Aorta (tissue), 5 donors: ENCODE data around the gene CH25H. TPM values are rescaled to one million over a fixed set of nuclear protein-coding genes. Genes with fewer than 3 reads are reported as not detected.

Source experiments
- ATAC-seq: fragments of 200-7000 bp; cut with Tn5 transposase; one replicate; pipeline ENCODE4 v1.9.1; 2022; ENCODE audit warnings: moderate library complexity; ENCODE audit not compliant: low FRiP score
- DNase-seq, 2 donors: peaks; one replicate each; pipeline ENCODE4 v3.0.0-alpha.2; 2020
- H3K27ac ChIP-seq, 2 donors: one replicate each; pipeline ENCODE4 v1.5.1; 2013; ENCODE audit warnings: low read length in 2 of 2, mild to moderate bottlenecking in 2 of 2, moderate library complexity in 2 of 2, control low read depth in 1 of 2, inconsistent platforms in 1 of 2, low read depth in 1 of 2
- H3K27me3 ChIP-seq, 2 donors: one replicate each; pipeline ENCODE4 v1.6.1; 2013; ENCODE audit warnings: control low read depth in 1 of 2, low read length in 1 of 2, mild to moderate bottlenecking in 1 of 2, moderate library complexity in 1 of 2; ENCODE audit not compliant: insufficient read depth in 2 of 2, control insufficient read depth in 1 of 2
- H3K36me3 ChIP-seq, 2 donors: one replicate each; pipeline ENCODE4 v1.6.1; 2013; ENCODE audit warnings: control low read depth in 1 of 2, low read length in 1 of 2, mild to moderate bottlenecking in 1 of 2; ENCODE audit not compliant: insufficient read depth in 2 of 2, control insufficient read depth in 1 of 2
- H3K4me1 ChIP-seq, 2 donors: one replicate each; pipeline ENCODE4 v1.6.1; 2013; ENCODE audit warnings: low read length in 2 of 2, control low read depth in 1 of 2, mild to moderate bottlenecking in 1 of 2, moderate library complexity in 1 of 2; ENCODE audit not compliant: insufficient read depth in 2 of 2, control insufficient read depth in 1 of 2
- H3K4me3 ChIP-seq, 2 donors: one replicate each; pipeline ENCODE4 v1.5.1; 2013; ENCODE audit warnings: low read length in 2 of 2, control low read depth in 1 of 2, mild to moderate bottlenecking in 1 of 2
- H3K9me3 ChIP-seq: one replicate; pipeline ENCODE4 v1.6.1; 2013; ENCODE audit warnings: mild to moderate bottlenecking, low read length; ENCODE audit not compliant: control insufficient read depth
- WGBS, 2 donors: extraction: QIAGEN DNeasy Blood & Tissue Kit; methylation state at CpG; one replicate each; pipeline ENCODE4 v1.1.7; 2013; 5-methylcytosine and 5-hydroxymethylcytosine counted together
- intact Hi-C, 2 donors: fragments of 100-400 bp; cut with DNase I; formaldehyde crosslinking; loops; one replicate each; pipeline versions ENCODE4 v1.14.2 to v1.15.0; 2022
- polyA plus RNA-seq, 2 donors: library from polyadenylated mRNA; stranded (reverse); fragments of 200-250 nt; gene quantifications; one replicate each; pipeline ENCODE4 v1.2.3, GENCODE V29; 2013
- total RNA-seq, 2 donors: library from RNA; stranded (reverse); fragmentation: NEBNext Ultra II Directional; extraction: Animal tissue kit (Norgen Biotek cat#: 25700); gene quantifications; one replicate each; pipeline ENCODE4 v1.2.1, GENCODE V29; 2021
- donor health status: healthy with polysubstance abuse.
- donor health status: Bipolar disorder and iron deficiency.
- donor health status: DM: no; HTN: no; CAD: no.
- donor health status: DM: no; HTN: no; CAD: no.
- donor health status: DM: yes; HTN: yes; CAD: no.

Gene CH25H
- total and polyA plus RNA-seq, 4 donors, result 1.0 to 2.4 (median 1.7) TPM; not detected in 1

- intact Hi-C loops, result no loop called here
- ATAC-seq, result no peak
- no peaks in the 10 kb centered on the region for H3K27me3 ChIP-seq
Observed at GRCh38 chr10:89159761-89160160, 47.4 kb downstream of the CH25H start.

GRCh38 chr10:89159316-89159715 lies 47.8 kb downstream of the CH25H start:
- H3K27me3 ChIP-seq, result no peaks in the 10 kb centered on the region
- peaks cover 1% of the 10 kb centered on the region for H3K9me3 ChIP-seq
- no peaks in the 10 kb centered on the region for H3K36me3 ChIP-seq
- intact Hi-C loops, result no loop called here
- ATAC-seq (no peak), DNase-seq (no peak)
- no peaks in the 10 kb centered on the region for H3K4me1 ChIP-seq
- H3K4me3 ChIP-seq, result no peak overlapping the region
- H3K27ac ChIP-seq, result no peak overlapping the region

More at GRCh38 chr10:89159761-89160160, 47.4 kb downstream of the CH25H start:
- peaks cover 1% of the 10 kb centered on the region for H3K9me3 ChIP-seq
- DNase-seq, result no peak
- no peak overlapping the region for H3K4me3 ChIP-seq
- no peaks in the 10 kb centered on the region for H3K36me3 ChIP-seq
- no peak overlapping the region for H3K27ac ChIP-seq
- WGBS, 2 donors, result 75 to 78% methylated on average over 1 of the region's 1 CpG
- no peaks in the 10 kb centered on the region for H3K4me1 ChIP-seq

DNA sequence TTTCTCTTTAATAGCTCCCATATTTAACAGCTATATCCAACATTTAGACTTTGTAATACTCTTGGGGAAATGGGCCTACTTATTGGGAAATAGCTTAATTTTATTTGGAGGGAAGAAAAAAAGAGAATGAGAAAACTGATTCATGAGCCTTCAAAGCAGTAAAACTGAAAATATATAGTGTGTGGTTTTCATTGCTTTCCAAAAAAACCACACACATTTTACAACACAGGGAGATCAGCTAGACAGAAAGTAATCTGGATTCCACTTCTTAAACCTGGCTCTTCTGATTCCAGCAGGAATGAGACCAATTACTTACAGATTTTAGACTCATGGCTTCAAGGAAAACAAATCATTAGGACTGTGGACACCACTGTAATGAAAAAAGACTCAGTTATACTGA lies 48.7 kb downstream of the CH25H start:
- no peaks in the 10 kb centered on the region for H3K36me3 ChIP-seq
- intact Hi-C loops, result no loop called here
- DNase-seq (no peak), ATAC-seq (peak; percentile 19)
- H3K4me1 ChIP-seq, result no peaks in the 10 kb centered on the region
- no peaks in the 10 kb centered on the region for H3K27me3 ChIP-seq
- no peak overlapping the region for H3K4me3 ChIP-seq
- H3K9me3 ChIP-seq, result no peaks in the 10 kb centered on the region
- no peak overlapping the region for H3K27ac ChIP-seq

DNA sequence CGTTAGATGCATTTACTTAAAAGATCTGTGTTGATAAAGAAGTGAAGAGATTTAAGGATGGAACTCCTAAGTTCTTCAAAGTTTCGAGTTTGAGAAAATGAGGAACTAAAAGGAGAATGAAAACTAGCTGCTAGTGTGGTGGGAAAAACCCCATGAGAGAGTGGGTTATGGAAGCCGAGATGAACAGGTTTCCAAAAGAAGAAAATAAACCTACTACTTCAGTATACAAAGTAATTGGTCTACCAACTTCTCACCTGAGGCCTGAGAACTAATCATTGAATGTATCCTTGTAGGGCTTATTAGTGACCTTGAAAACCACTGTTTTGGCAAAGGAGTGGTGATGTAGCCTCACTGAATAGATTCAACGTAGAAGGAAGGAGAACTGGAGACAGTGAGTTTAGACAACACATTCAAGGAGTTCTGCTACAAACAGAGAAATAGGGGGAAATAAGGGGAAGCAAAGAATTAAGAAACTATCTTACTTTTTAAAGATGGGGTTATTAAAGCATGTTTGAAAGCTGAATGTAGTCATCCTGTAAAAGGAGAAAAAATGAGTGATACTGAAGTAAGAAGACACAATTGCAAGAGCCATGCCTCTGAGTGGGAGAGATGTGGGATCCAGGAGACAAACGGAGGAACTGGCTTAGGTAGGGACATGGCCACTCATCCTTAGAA lies 50.8 kb downstream of the CH25H start:
- H3K27ac ChIP-seq, result no peak overlapping the region
- H3K27me3 ChIP-seq, result no peaks in the 10 kb centered on the region
- H3K4me1 ChIP-seq, result no peaks in the 10 kb centered on the region
- H3K9me3 ChIP-seq, result no peaks in the 10 kb centered on the region
- no peaks in the 10 kb centered on the region for H3K36me3 ChIP-seq
- intact Hi-C loops, result no loop called here
- ATAC-seq, result no peak
- no peak overlapping the region for H3K4me3 ChIP-seq
- DNase-seq, result no peak
- 80 to 82% methylated on average over 5 of the region's 5 CpGs for WGBS, 2 donors

Other genes starting within 250 kb of the CH25H start
- 10 to 100 TPM; 27.4 to 28.5 TPM for gene FAS, start 216.5 kb downstream of the CH25H start, total RNA-seq
- gene FAS, start 216.5 kb downstream of the CH25H start, polyA plus RNA-seq, result 10 to 100 TPM in 1 of 2 donors, 1 to 10 TPM in 1; 9.5 to 28.5 TPM
- gene LIPA, start 44.5 kb upstream of the CH25H start, total RNA-seq, result 10 to 100 TPM; 55.5 to 83.3 TPM
- 10 to 100 TPM; 26.3 to 58.0 TPM for gene LIPA, start 44.5 kb upstream of the CH25H start, polyA plus RNA-seq
- 10 to 100 TPM in 1 of 2 donors, 1 to 10 TPM in 1; 4.6 to 11.9 TPM for gene IFIT2, start 94.7 kb upstream of the CH25H start, total RNA-seq
- gene IFIT2, start 94.7 kb upstream of the CH25H start, polyA plus RNA-seq, result 10 to 100 TPM; 10.8 to 11.3 TPM
- gene IFIT3, start 120.7 kb upstream of the CH25H start, total RNA-seq, result 10 to 100 TPM; 14.2 to 19.0 TPM
- 10 to 100 TPM; 15.0 to 15.7 TPM for gene IFIT3, start 120.7 kb upstream of the CH25H start, polyA plus RNA-seq
- gene IFIT1B, start 170.7 kb upstream of the CH25H start, total RNA-seq, result under 1 TPM; 0.16 to 0.87 TPM
- not detected for gene IFIT1B, start 170.7 kb upstream of the CH25H start, polyA plus RNA-seq
- 10 to 100 TPM; 13.2 to 17.9 TPM for gene IFIT1, start 185.3 kb upstream of the CH25H start, total RNA-seq
- 10 to 100 TPM; 13.6 to 17.7 TPM for gene IFIT1, start 185.3 kb upstream of the CH25H start, polyA plus RNA-seq
- gene IFIT5, start 207.3 kb upstream of the CH25H start, total RNA-seq, result 10 to 100 TPM; 18.5 to 19.0 TPM
- gene IFIT5, start 207.3 kb upstream of the CH25H start, polyA plus RNA-seq, result 10 to 100 TPM; 13.3 to 14.3 TPM